GM23338 (cell line): ENCODE measurements around the gene GDA.

Source experiments
- CREB1 ChIP-seq: fragments of 250-450 bp; sonication (Bioruptor Pico); IDR thresholded peaks from 2 replicates; pipeline ENCODE4 v1.5.0; 2020; ENCODE audit warnings: low read depth, mild to moderate bottlenecking, moderate library complexity
- CTCF ChIP-seq, 2 experiments: fragments of 200-600 bp in 1 of 2; sonication (generic) in 1 of 2; conservative IDR thresholded peaks; 2 replicates each; pipeline versions ENCODE4 v1.5.1 to v1.6.1; 2016 to 2017; ENCODE audit warnings: antibody characterized with exemption in 2 of 2, low read depth in 2 of 2, mild to moderate bottlenecking in 2 of 2, moderate library complexity in 1 of 2
- EZH2 ChIP-seq: fragments of 200-600 bp; sonication (generic); IDR thresholded peaks from one replicate; pipeline ENCODE4 v1.8.0; 2017; ENCODE audit warnings: antibody characterized with exemption, mild to moderate bottlenecking, low read depth; ENCODE audit not compliant: unreplicated experiment
- ZNF462 ChIP-seq: fragments of 250-450 bp; sonication (Bioruptor Pico); IDR thresholded peaks from 2 replicates; pipeline ENCODE4 v1.5.0; 2020; ENCODE audit warnings: mild to moderate bottlenecking, moderate library complexity

GRCh38 chr9:72213906-72214305, 64.7 kb downstream of the GDA start:
- TF ChIP-seq CTCF (conservative IDR thresholded peaks at IDR 0.05; ENCODE audit: low read depth in 2 of 2) (no peak), CREB1 (no peak), ZNF462 (CRISPR knock-in tag) (no peak), EZH2 (no peak)
